Measurements from ENCODE around the gene LPP. TPM values are rescaled to one million over a fixed set of nuclear protein-coding genes. Genes with fewer than 3 reads are reported as not detected.

The LPP gene
- polyA plus RNA-seq, 1 experiment: 60.0 TPM

GRCh38 chr3:188509316-188509715 is 355.4 kb downstream of the LPP start:
- H3K4me3 ChIP-seq (ENCODE audit: low read depth, low read length): no peak overlapping the region
- DNase-seq (ENCODE audit: low read depth): no peak
- no peaks in the 10 kb centered on the region for H3K27me3 ChIP-seq (ENCODE audit: control insufficient read depth, insufficient read depth, low read length)
- CTCF ChIA-PET: no interaction called here
- POLR2A ChIA-PET: no interaction called here
- no peak for TF ChIP-seq CTCF (IDR thresholded peaks at IDR 0.05; ENCODE audit: insufficient read depth, low read depth, low read length)
- no peaks in the 10 kb centered on the region for H3K36me3 ChIP-seq (ENCODE audit: control insufficient read depth, insufficient read depth, low read length)

- TF ChIP-seq CTCF (IDR thresholded peaks at IDR 0.05; ENCODE audit: insufficient read depth, low read depth, low read length): no peak
- H3K27me3 ChIP-seq (ENCODE audit: control insufficient read depth, insufficient read depth, low read length): no peaks in the 10 kb centered on the region
- ChIA-PET POLR2A (no interaction called here), CTCF (no interaction called here)
- DNase-seq (ENCODE audit: low read depth): no peak
- no peaks in the 10 kb centered on the region for H3K36me3 ChIP-seq (ENCODE audit: control insufficient read depth, insufficient read depth, low read length)
- H3K4me3 ChIP-seq (ENCODE audit: low read depth, low read length): no peak overlapping the region
Observed at GRCh38 chr3:188510366-188510765, 356.4 kb downstream of the LPP start.

- TF ChIP-seq CTCF (IDR thresholded peaks at IDR 0.05; ENCODE audit: insufficient read depth, low read depth, low read length): no peak
- CTCF ChIA-PET: no interaction called here
- DNase-seq (ENCODE audit: low read depth): no peak
- Histone ChIP-seq H3K27me3 (ENCODE audit: control insufficient read depth, insufficient read depth, low read length) (no peaks in the 10 kb centered on the region), H3K36me3 (ENCODE audit: control insufficient read depth, insufficient read depth, low read length) (no peaks in the 10 kb centered on the region; the same call in 1 of the 2 replicates), H3K4me3 (ENCODE audit: low read depth, low read length) (no peak overlapping the region)
- POLR2A ChIA-PET: no interaction called here
Observed at GRCh38 chr3:188513662-188514328, 359.8 kb downstream of the LPP start.

GRCh38 chr3:188516515-188516914 is 362.6 kb downstream of the LPP start:
- DNase-seq (ENCODE audit: low read depth): no peak
- CTCF ChIA-PET: no interaction called here
- no peaks in the 10 kb centered on the region for H3K27me3 ChIP-seq (ENCODE audit: control insufficient read depth, insufficient read depth, low read length)
- H3K4me3 ChIP-seq (ENCODE audit: low read depth, low read length): no peak overlapping the region
- POLR2A ChIA-PET: no interaction called here
- no peaks in the 10 kb centered on the region; the same call in 1 of the 2 replicates for H3K36me3 ChIP-seq (ENCODE audit: control insufficient read depth, insufficient read depth, low read length)
- no peak for TF ChIP-seq CTCF (IDR thresholded peaks at IDR 0.05; ENCODE audit: insufficient read depth, low read depth, low read length)

GRCh38 chr3:188518416-188518815 is 364.5 kb downstream of the LPP start:
- no peaks in the 10 kb centered on the region for H3K27me3 ChIP-seq (ENCODE audit: control insufficient read depth, insufficient read depth, low read length)
- CTCF ChIA-PET: interaction anchor here (1.0 kb wide), 1 partner anchor 16 kb away, joined by 4 read pairs; no protein-coding TSS in a partner anchor
- TF ChIP-seq CTCF (IDR thresholded peaks at IDR 0.05; ENCODE audit: insufficient read depth, low read depth, low read length): no peak
- no peak for DNase-seq (ENCODE audit: low read depth)
- POLR2A ChIA-PET: no interaction called here
- H3K36me3 ChIP-seq (ENCODE audit: control insufficient read depth, insufficient read depth, low read length): no peaks in the 10 kb centered on the region; the same call in 1 of the 2 replicates
- H3K4me3 ChIP-seq (ENCODE audit: low read depth, low read length): no peak overlapping the region
